HG02588 (cell line): ENCODE data around the gene STYK1.
"Not testable (repeated sequence)": the region's sequence is repeated elsewhere in the genome, so short reads cannot be mapped to it uniquely, and the experiment has no call there.

Experiments used
- ATAC-seq: cut with Tn5 transposase; IDR thresholded peaks from one replicate; pipeline ENCODE4 v1.9.1; 2021; ENCODE audit warnings: mild to moderate bottlenecking, moderate library complexity; ENCODE audit not compliant: unreplicated experiment

STYK1 gene

GRCh38 chr12:10623131-10623530, 50.7 kb downstream of the STYK1 start:
- no peak for ATAC-seq

- ATAC-seq = no peak
Observed at GRCh38 chr12:10621278-10621677, 52.6 kb downstream of the STYK1 start.

DNA sequence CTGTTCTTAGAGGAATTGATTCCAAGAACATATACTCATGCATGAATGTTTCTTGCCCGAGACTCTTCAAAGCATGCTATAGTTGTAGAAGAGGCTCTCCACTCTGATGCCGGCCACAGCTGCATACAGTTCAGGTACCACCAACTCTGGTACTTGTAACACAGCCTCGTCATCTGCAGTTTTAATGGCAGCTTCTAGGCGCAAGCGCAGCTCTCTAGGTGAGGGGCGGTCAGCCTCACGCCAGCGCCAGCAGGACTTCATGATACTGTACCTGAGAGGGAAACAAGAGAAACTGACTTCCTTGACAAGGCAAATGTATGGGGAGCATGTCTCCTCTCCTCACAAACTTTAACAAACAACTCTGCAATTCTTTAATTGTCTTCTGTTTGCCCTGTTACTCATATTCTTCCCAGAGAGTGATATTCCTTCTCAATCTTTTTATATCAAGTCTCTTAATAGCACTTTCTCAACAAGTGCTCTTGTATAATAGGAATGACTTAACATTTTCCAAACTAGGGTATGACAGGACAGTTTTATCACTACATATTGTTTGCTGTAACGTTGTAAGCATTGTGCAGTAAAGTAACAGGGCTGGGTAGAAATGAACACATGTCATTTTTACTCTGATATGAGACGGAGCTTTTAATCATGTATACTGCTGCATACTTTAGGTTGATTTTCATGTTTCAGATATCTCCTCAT, 53.6 kb downstream of the STYK1 start:
- no peak for ATAC-seq

GRCh38 chr12:10618338-10618987, 55.4 kb downstream of the STYK1 start:
- ATAC-seq = no peak

- ATAC-seq = no peak
Observed at GRCh38 chr12:10617863-10618262, 56.0 kb downstream of the STYK1 start.

GRCh38 chr12:10615532-10615931, 58.3 kb downstream of the STYK1 start:
- ATAC-seq = no peak

GRCh38 chr12:10614056-10614370, 59.8 kb downstream of the STYK1 start:
- no peak for ATAC-seq

GRCh38 chr12:10613349-10614055, 60.4 kb downstream of the STYK1 start, which contains the start of gene MAGOHB:
Gene MAGOHB (minus strand): TSS chr12:10613609. CDS start chr12:10613532, 77 bp downstream.
- peak; percentile 97 for ATAC-seq

DNA sequence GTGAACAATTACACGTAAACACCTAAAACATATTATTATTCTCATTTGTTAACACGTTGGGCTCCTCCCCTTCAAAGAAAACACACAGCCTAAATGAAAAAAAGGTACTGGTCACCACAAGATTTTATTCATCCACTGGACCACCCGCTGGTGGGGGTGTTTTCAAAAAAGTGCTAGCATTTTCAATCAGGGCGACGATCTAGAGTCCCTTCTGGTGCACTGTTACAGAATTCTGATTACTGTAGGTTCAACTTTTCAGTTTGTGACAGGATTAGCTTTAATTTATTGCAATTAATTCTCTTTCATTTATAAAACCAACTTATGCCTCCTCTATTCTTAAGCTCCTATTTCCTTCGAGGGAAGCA, 60.9 kb downstream of the STYK1 start:
- ATAC-seq = no peak

DNA sequence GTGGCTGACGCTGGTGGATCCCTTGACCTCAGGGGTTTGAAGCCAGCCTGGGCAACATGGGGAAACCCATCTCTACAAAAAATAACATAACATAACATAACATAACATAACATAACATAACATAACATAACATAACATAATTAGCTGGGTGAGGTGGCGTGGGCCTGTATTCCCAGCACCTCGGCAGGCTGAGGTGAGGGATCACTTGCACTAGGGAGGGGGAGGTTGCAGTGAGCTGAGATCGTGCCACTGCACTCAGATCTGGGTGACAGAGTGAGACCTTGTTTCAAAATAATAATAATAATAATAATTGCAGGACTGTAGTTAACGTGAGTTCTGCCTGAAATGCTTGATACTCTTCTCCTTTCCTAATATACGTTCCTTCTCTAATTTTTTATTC, 61.7 kb downstream of the STYK1 start:
- ATAC-seq = no peak

- ATAC-seq = not testable (repeated sequence)
Observed at GRCh38 chr12:10611258-10611657, 62.6 kb downstream of the STYK1 start.

- ATAC-seq = no peak
Observed at GRCh38 chr12:10610188-10610587, 63.7 kb downstream of the STYK1 start.

- no peak for ATAC-seq
Observed at GRCh38 chr12:10607885-10608458, 65.9 kb downstream of the STYK1 start.

- ATAC-seq = no peak
Observed at GRCh38 chr12:10601860-10602259, 72.0 kb downstream of the STYK1 start.

GRCh38 chr12:10600988-10601387, 72.9 kb downstream of the STYK1 start:
- no peak for ATAC-seq

- no peak for ATAC-seq
Observed at GRCh38 chr12:10595881-10596280, 78.0 kb downstream of the STYK1 start.

DNA sequence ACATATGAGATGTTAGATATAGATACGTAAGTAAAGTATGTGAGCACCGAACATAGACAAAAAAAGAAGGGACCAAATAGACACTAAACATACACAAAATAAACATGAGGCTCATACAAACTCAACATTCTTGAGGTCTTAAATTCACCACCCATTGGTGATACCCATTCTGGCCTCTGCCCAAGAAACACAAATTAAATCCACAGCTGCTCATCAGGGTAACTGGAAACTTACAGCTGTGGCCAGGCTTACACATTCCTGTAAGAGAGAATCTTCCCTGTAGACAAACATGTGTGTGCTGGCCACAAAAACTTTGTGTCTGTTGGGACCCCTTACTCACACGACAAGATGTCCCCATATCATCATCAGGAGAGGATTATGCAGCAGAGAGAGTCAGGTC, 82.9 kb downstream of the STYK1 start:
- no peak for ATAC-seq

DNA sequence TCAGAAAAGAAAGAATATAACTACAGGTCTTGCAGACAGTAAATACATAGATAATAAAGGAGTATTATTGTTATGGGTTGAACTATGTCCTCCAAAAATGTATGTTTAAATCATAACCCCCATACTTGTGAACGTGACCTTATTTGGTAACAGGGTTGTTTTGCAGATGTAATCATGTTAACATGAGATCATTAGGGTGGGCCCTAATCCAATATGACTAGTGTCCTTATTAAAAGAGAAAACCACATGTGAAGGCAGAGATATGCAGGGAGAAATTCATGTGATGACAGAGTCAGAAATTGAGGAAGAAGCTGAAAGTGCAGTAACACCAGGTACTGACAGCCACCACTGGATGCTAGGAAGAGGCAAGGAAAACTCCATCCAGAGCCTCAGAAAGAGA, 89.4 kb downstream of the STYK1 start:
- ATAC-seq = no peak

- no peak for ATAC-seq
Observed at GRCh38 chr12:10582704-10583103, 91.1 kb downstream of the STYK1 start.

GRCh38 chr12:10582133-10582532, 91.7 kb downstream of the STYK1 start:
- ATAC-seq = not testable (repeated sequence)

DNA sequence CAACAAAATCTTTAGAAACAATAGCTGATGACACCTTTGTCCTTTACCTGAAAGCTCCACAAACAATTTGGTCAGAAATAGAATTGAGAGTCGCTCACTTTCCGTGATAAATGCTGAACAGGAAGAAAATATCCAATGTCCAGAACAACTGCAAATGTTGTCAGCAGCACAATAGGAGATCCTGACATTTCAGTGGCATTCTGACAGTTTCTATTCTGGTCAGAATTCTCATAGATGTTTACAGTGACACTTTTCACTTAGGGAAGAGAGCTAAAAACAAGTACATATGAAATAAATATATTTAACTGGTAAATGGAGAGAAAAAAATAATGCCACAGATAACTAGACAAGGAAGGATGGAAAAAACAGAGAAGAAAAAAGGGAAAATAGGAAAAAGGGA, 99.5 kb downstream of the STYK1 start:
- ATAC-seq = no peak

DNA sequence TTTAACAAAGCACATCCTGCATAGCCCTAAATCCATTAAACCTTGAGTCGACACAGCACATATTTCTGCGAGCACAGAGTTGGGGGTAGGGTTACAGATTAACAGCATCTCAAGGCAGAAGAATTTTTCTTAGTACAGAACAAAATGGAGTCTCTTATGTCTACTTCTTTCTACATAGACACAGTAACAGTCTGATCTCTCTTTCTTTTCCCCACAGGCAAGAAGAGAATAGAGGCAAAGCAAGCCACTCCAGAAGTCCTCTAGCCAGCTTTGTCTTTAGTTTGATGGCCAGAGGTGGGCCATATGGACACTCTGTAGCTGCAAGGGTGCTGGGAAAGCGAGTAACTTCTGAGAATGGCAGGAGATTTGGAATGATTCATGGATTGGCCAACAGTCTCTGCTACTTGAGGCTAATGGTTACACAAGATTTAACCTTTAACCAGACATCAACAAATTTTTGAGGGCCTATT, 101.8 kb downstream of the STYK1 start:
- ATAC-seq = not testable (repeated sequence)
